KOPT-K1 (cell line): ENCODE measurements around the gene OR5AN1.

Source experiments
- H3K27ac ChIP-seq: fragments of 200-600 bp; sonication (generic); 2 replicates; pipeline ENCODE4 v1.5.1; 2016; ENCODE audit warnings: antibody characterized with exemption, mild to moderate bottlenecking, low read depth, low read length; ENCODE audit not compliant: poor library complexity, severe bottlenecking
- H3K36me3 ChIP-seq: fragments of 200-600 bp; sonication (generic); 2 replicates; pipeline ENCODE4 v1.5.1; 2017; ENCODE audit warnings: antibody characterized with exemption, mild to moderate bottlenecking, low read length, moderate library complexity; ENCODE audit not compliant: insufficient read depth
- H3K9me3 ChIP-seq: fragments of 200-600 bp; sonication (generic); 2 replicates; pipeline ENCODE4 v1.5.1; 2017; ENCODE audit warnings: antibody characterized with exemption, low read length, mild to moderate bottlenecking; ENCODE audit not compliant: insufficient read depth, poor library complexity, severe bottlenecking

OR5AN1 gene

DNA sequence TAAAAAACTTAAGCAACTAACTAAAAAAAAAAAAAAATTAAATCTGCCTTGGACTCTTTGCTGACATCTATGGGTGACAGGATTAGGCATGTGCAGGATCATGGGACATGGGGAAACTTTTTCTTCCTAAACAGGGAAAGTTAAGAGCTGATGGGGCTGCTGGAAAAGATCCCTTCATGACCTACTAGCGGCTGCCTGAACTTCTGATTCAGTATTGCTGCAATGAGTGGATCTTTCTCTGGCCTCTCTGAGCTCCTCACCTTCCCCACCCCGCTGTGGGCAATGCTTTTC, 42.5 kb downstream of the OR5AN1 start:
- H3K27ac ChIP-seq: no peak overlapping the region
- H3K36me3 ChIP-seq: no peaks in the 10 kb centered on the region
- peaks cover 17% of the 10 kb centered on the region for H3K9me3 ChIP-seq

GRCh38 chr11:59403546-59403945, 44.9 kb downstream of the OR5AN1 start:
- no peaks in the 10 kb centered on the region for H3K36me3 ChIP-seq
- H3K9me3 ChIP-seq: peaks cover 17% of the 10 kb centered on the region
- no peak overlapping the region for H3K27ac ChIP-seq

DNA sequence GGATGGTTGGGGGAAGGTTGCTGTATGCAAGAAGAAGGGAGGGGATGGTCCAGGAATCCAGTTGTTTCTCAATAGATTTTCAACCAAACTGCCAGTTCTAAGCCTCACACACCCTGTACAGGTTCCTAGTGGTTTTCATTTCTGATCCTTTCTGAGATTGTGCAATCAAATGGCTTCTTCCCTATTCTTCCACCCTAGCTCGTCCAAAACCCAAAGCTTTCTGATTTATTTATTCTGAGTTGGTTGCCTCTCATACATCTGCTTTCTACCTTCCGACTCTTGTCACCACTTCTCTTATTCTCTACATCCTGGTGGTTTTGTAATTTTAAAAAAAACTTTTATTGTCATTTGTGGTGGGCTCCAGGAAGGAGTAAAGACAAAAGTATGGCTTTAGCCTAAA, 55.0 kb downstream of the OR5AN1 start:
- no peaks in the 10 kb centered on the region for H3K36me3 ChIP-seq
- no peak overlapping the region for H3K27ac ChIP-seq
- H3K9me3 ChIP-seq: peaks cover 11% of the 10 kb centered on the region

DNA sequence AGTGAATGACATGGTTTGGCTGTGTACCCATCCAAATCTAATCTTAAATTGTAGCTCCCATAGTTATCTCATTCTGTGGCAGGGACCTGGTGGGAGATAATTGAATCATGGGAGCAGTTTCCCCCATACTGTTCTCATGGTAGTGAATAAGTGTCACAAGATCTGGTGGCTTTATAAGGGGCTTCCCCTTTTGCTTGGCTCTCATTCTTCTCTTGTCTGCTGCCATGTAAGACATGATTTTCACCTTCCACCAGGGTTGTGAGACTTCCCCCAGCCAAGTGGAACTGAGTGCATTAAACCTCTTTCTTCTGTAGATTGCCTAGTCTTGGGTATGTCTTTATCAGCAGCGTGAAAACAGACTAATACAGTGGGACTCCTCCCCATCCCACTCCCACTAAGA, 56.4 kb downstream of the OR5AN1 start:
- Histone ChIP-seq H3K36me3 (no peaks in the 10 kb centered on the region), H3K9me3 (no peaks in the 10 kb centered on the region), H3K27ac (no peak overlapping the region)

- no peaks in the 10 kb centered on the region for H3K9me3 ChIP-seq
- no peak overlapping the region for H3K27ac ChIP-seq
- H3K36me3 ChIP-seq: no peaks in the 10 kb centered on the region
Observed at GRCh38 chr11:59416613-59417012, 57.9 kb downstream of the OR5AN1 start.

DNA sequence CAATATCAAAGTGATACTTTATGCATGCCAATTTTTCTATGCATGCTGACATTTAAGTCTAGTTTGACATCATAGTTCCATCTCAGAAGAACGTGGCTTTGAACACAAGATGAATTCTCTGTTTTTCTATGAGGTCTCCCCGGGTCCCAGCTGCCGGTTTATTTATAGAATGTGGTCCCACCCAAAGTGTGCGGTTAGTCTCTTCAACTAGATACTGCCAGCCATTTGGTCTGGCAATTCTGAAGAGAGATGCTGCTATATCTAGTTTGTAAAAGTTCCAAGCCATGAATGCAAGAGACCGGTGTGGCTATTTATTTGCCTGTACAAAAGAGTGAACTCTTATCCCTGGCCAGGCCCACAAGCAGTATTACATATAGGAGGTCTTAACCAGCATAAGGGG, 58.3 kb downstream of the OR5AN1 start:
- Histone ChIP-seq H3K36me3 (no peaks in the 10 kb centered on the region), H3K9me3 (no peaks in the 10 kb centered on the region), H3K27ac (no peak overlapping the region)

GRCh38 chr11:59418156-59418555, 59.5 kb downstream of the OR5AN1 start:
- Histone ChIP-seq H3K36me3 (no peaks in the 10 kb centered on the region), H3K27ac (no peak overlapping the region), H3K9me3 (no peaks in the 10 kb centered on the region)
